ENCODE measurements around the gene GOLGA6A.
"Not testable (repeated sequence)": the region's sequence is repeated elsewhere in the genome, so short reads cannot be mapped to it uniquely, and the experiment has no call there.

GOLGA6A gene, protein sequence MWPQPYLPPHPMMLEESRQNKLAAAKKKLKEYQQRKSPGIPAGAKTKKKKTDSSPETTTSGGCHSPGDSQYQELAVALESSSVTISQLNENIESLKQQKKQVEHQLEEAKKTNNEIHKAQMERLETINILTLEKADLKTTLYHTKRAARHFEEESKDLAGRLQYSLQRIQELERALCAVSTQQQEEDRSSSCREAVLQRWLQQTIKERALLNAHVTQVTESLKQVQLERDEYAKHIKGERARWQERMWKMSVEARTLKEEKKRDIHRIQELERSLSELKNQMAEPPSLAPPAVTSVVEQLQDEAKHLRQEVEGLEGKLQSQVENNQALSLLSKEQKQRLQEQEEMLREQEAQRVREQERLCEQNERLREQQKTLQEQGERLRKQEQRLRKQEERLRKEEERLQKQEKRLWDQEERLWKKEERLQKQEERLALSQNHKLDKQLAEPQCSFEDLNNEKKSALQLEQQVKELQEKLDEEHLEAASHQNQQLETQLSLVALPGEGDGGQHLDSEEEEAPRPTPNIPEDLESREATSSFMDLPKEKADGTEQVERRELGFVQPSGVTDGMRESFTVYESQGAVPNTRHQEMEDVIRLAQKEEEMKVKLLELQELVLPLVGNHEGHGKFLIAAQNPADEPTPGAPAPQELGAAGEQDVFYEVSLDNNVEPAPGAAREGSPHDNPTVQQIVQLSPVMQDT

DNA sequence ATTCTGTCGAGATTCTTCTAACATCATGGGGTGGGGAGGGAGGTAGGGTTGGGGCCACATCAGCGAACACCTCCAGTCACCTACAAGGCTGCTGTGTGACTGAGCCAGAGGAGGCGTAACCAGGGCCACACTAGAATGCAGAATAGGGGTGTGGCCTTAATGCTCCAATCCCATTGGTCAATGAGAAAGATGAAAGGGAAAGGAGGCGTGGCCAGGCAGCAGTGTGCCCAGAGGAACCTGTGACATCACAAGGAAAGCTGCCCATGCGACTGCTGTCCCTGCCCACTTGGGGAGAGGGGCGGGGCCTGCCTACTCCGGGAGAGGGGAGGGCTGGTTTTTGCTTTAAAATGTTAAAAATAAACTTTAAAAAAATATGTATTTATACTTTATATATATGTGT is at the start of gene GOLGA6A:
Gene GOLGA6A (minus strand): TSS at position 101 of the 400 bp plus-strand sequence. CDS start 41 bp downstream, at position 60.
- H4K20me1 ChIP-seq; H3K9me3 ChIP-seq (replicated peaks in 1 of 11); H3K36me3 ChIP-seq; H3K4me2 ChIP-seq; H3K9ac ChIP-seq; H3K4me1 ChIP-seq; H3K27ac ChIP-seq; H3K27me3 ChIP-seq; H3K4me3 ChIP-seq: not testable (repeated sequence)

DNA sequence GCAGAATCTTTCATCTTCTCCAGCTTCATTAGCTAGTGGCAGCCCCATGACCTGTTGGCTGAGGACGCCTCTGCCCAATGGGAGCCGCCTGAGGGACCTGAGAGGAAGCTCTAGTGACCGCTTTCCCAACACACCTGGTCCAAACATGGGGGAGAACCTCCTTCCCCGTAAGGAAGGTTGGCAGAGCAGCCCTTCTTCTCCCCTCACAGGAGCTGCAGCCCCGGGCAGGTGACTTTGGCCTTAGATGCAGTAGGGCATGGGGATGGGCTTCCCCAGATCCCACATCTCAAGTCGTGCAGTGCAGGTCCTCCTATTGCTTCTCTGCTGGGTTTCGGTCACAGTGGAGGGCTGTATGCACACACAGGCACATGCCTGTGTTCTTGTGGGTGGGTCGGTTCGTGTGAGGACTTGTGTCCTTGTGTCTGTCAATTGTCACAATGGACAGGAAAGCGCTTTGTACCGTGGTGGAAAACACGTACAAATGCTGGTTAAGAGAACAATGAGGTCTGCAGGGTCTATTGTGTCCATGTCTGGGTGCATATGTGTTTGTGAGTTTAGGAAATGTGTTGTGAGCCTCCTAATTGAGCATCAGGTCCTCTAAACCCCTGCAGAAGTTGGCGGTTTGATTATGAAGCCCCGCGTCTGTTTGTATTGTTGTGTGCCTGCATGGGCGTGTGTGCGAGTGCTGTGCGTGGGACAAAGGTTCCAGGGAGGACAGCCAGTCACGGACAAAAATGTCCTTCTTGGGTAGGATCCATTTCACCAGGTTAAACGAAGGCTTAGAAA is 49.5 kb upstream of the GOLGA6A start:
- Histone ChIP-seq H4K20me1 (peaks cover 0 to 62% (median 27%) of the 10 kb centered on the region in 11 experiments; a peak in 16 of 22 replicates), H3K4me3 (no peak overlapping the region), H3K4me2 (no peak overlapping the region), H3K27me3 (peaks cover 93 to 97% (median 94%) of the 10 kb centered on the region in 11 experiments), H3K9ac (no peak overlapping the region), H3K4me1 (peaks cover 20 to 38% (median 31%) of the 10 kb centered on the region in 10 experiments; a peak in 19 of 20 replicates), H3K27ac (no peak overlapping the region), H3K9me3 (replicated peaks in 1 of 11) (peaks cover 21 to 34% (median 26%) of the 10 kb centered on the region in 11 experiments; a peak in 21 of 22 replicates), H3K36me3 (no peaks in the 10 kb centered on the region)
- TF ChIP-seq Cebpa-rat (IDR thresholded peaks at IDR 0.05) = no peak

DNA sequence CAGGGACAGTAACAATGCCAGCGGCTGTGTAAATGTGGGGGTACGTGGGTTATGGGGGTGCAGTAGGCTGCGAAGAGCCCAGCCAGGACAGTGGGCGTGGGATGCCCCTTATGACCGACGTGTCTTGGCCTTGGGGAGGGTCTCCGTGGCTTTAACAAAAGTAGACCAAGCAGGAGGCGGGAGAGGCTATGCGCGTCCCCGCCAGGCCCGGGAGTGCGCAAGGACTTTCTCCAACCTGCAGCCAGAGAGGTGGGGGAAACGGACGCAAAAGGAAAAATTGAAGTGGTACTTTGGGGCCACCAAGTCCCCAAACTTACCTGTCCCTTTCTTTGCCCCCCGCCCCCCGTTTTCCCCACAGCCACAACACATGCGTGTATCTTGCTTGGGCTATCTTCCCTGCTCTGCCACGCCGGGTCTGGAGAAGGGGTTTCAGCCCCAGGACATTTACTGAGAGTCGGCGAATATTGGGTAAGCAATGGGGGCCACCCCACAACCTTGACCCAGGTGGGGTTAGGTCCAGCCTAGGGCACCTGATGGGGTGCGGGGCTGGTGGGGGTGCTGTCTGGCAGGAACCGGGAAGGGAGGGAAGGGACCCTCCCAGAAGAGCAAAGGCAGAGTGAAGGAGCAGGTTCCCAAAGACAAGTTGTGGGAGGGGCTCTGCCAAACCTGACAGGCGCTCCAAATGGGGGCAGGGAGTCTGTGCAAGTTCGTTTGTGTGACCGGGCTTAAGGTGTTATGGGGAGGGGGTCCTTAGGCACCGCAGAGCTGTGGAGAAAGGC is 48.7 kb upstream of the GOLGA6A start:
- H3K9ac ChIP-seq = no peak overlapping the region
- peaks cover 94 to 100% (median 96%) of the 10 kb centered on the region in 11 experiments for H3K27me3 ChIP-seq
- peaks cover 0 to 62% (median 27%) of the 10 kb centered on the region in 11 experiments; a peak in 16 of 22 replicates for H4K20me1 ChIP-seq
- peaks cover 21 to 34% (median 26%) of the 10 kb centered on the region in 11 experiments; a peak in 21 of 22 replicates for H3K9me3 ChIP-seq (replicated peaks in 1 of 11)
- H3K4me3 ChIP-seq = no peak overlapping the region
- H3K36me3 ChIP-seq = no peaks in the 10 kb centered on the region
- H3K27ac ChIP-seq = no peak overlapping the region
- H3K4me2 ChIP-seq = no peak overlapping the region
- H3K4me1 ChIP-seq = peaks cover 17 to 34% (median 28%) of the 10 kb centered on the region in 10 experiments; a peak in 18 of 20 replicates
- TF ChIP-seq Cebpa-rat (IDR thresholded peaks at IDR 0.05) = no peak

DNA sequence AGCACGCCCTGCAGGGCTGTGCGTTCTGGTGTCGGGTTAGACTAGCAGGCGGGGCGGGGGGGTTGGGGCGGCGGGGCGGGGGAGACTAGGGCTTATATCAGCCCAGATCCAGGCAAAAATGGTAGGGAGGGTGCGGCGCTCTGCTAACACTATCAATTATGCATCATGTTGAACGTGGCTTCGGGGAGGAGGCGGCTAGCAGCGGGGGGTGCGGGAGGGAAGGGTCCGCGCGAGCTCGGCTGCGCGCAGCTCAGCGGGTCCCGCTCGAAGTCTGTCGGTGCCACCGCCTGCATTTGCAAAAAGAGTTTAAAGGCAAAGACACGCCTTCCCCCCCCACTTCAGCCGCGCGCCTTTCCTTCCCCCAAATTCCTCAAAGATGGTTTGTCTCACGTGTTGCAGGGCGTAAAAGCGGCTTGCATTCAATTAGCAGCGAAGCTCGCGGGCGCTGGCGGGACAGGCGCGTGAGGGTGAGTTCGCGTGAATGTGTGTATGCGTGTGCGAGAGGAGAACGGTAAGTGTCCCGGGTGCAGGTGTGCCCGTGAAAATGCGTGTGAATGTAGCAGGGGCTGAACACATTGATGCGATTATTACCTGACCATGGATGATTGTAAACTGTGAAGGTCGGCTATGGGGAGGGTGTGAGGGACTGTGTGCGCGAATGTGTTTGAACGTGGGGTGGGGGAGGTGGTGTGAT is 48.0 kb upstream of the GOLGA6A start, which contains the start of gene ISLR2:
Gene ISLR2 (plus strand): TSS at position 432 of the 694 bp plus-strand sequence. CDS start 2,169 bp downstream, outside the sequence.
- Histone ChIP-seq H3K4me1 (peaks cover 14 to 31% (median 23%) of the 10 kb centered on the region in 10 experiments), H3K4me3 (0 out of 20 replicates have a peak within 1 kb of the TSS, but pooled peaks of 1 of the 10 experiments have one; percentile 7), H3K9ac (no peak within 1 kb of the TSS), H3K4me2 (peak within 1 kb of the TSS in 9 of 11 experiments; percentile 13 to 89 (median 59); a peak in 12 of 22 replicates), H3K9me3 (replicated peaks in 1 of 11) (peaks cover 21 to 34% (median 26%) of the 10 kb centered on the region in 11 experiments; a peak in 21 of 22 replicates), H3K36me3 (no peaks in the 10 kb centered on the region), H3K27me3 (peaks cover 86 to 95% (median 89%) of the 10 kb centered on the region in 11 experiments), H3K27ac (no peak within 1 kb of the TSS), H4K20me1 (peaks cover 0 to 62% (median 27%) of the 10 kb centered on the region in 11 experiments; a peak in 16 of 22 replicates)
- TF ChIP-seq Cebpa-rat (IDR thresholded peaks at IDR 0.05) = no peak

DNA sequence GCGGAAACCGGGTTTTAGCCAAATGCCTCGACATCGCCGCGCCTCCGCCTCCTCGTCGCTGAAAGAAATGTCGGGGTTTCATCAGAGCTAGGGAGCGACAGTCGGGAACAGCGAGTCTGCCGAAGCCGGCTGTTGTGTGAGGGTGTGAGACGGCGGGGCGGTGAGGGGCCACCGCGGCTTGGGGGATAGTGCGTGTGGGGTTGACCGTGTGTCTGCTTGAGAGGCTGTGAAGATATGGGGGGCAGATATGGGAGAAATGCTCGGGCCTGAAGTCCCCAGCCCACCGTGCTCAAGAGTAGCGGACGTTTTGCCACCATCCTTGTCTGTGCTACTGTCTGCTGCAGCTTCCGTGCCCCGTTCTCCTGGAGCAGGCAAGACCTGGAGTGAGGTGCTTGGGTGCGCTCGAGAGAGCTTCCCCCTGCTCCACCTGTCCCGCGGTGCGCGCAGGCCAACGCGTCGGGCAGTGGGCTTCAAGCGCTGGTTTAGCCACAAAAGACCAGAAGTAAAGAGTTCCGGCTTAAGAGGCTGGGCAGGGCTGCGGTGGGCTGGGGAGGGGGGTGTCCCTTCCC is 47.3 kb upstream of the GOLGA6A start:
- no peak for TF ChIP-seq Cebpa-rat (IDR thresholded peaks at IDR 0.05)
- H3K27me3 ChIP-seq = peaks cover 80 to 89% (median 83%) of the 10 kb centered on the region in 11 experiments
- H3K27ac ChIP-seq = no peak overlapping the region
- H3K4me3 ChIP-seq = 0 out of 20 replicates have a peak overlapping the region, but pooled peaks of 1 of the 10 experiments have one; percentile 7
- peak overlapping the region in 9 of 11 experiments; percentile 13 to 89 (median 59); a peak in 12 of 22 replicates for H3K4me2 ChIP-seq
- H3K9ac ChIP-seq = no peak overlapping the region
- peaks cover 0 to 62% (median 27%) of the 10 kb centered on the region in 11 experiments; a peak in 16 of 22 replicates for H4K20me1 ChIP-seq
- peaks cover 17 to 34% (median 24%) of the 10 kb centered on the region in 10 experiments for H3K4me1 ChIP-seq
- no peaks in the 10 kb centered on the region for H3K36me3 ChIP-seq
- peaks cover 21 to 32% (median 24%) of the 10 kb centered on the region in 11 experiments; a peak in 21 of 22 replicates for H3K9me3 ChIP-seq (replicated peaks in 1 of 11)

DNA sequence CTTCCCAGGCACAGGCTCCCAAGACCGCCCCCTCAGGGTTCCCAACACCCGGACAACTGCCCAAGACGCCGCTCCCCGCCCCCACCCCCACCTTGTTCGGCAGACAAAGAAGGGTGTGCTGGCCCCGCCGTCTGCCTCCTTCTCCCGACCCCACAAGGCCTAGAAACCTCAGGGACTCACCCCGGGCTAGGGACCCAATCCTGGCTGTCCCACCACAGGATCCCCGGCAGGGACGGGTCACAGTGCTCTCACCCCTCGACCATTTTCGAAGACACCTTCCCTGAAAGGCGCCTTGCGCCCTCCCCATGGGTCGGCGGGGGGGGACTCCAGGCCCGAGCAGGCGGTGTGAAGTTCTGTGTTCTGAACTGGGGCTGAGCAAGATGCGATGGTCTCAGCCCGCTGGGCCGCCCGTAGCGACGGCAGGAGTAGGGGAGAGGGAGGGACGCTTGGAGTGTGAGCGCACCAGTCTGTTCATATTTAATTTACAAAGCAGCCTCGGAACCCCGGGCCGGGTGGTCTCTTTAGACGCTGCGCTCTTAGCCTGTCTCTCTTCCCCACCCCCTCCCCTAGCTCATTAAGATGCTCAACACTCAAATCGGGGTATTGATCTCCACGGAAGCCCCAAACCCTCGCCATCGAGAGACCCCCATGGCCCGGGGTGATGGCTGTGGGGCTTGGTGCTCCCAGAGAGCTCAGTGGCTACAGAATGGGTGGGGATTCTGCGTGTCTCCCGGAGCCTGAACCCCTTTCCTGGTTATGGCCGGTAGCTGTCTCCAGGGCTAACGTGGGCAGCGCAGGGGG is 46.6 kb upstream of the GOLGA6A start:
- Histone ChIP-seq H3K36me3 (no peaks in the 10 kb centered on the region), H3K27ac (no peak overlapping the region), H3K4me2 (peak overlapping the region; percentile 13 to 96 (median 82); a peak in 12 of 22 replicates), H3K9ac (no peak overlapping the region), H3K4me1 (peaks cover 23 to 41% (median 29%) of the 10 kb centered on the region in 10 experiments), H3K4me3 (peak overlapping the region in 5 of 10 experiments; percentile 7 to 65 (median 51); a peak in 5 of 20 replicates), H3K9me3 (replicated peaks in 1 of 11) (peaks cover 15 to 25% (median 18%) of the 10 kb centered on the region in 11 experiments; a peak in 21 of 22 replicates), H4K20me1 (peaks cover 0 to 61% (median 27%) of the 10 kb centered on the region in 11 experiments; a peak in 16 of 22 replicates), H3K27me3 (peaks cover 73 to 82% (median 76%) of the 10 kb centered on the region in 11 experiments)
- TF ChIP-seq Cebpa-rat (IDR thresholded peaks at IDR 0.05) = no peak
